ENCODE data around the gene WSCD2. TPM values are rescaled to one million over a fixed set of nuclear protein-coding genes. Genes with fewer than 3 reads are reported as not detected.

Gene WSCD2
- polyA plus RNA-seq, 1 donor, result 9.1 TPM

DNA sequence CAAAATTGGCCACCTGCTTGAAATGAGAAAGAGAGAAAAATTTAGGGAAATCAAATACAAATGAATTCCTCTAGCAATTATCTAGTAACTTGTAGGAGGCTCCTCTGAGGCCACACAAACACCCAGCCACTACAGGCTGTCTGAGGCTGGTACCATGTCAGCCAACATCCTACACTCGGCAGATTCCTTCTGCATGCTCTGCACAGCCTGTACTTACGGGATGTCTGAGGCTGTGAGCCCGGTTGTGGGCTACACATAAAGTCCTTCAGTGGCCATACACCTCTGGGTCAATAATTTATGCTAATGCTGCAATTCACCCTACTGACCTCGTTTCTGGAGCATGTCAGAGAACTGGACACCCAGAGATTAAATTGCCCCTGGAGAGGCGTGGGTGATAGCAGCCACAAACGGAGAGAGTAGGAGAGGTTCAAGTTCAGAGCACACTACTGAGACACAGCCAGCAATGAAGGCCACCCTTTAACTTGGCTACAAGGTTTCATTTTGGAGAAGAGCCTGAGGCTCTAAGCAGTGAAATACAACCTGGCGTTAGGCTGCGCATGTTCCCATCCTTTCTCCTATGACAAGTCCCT is 28.9 kb downstream of the WSCD2 start:
- no peak for DNase-seq

DNA sequence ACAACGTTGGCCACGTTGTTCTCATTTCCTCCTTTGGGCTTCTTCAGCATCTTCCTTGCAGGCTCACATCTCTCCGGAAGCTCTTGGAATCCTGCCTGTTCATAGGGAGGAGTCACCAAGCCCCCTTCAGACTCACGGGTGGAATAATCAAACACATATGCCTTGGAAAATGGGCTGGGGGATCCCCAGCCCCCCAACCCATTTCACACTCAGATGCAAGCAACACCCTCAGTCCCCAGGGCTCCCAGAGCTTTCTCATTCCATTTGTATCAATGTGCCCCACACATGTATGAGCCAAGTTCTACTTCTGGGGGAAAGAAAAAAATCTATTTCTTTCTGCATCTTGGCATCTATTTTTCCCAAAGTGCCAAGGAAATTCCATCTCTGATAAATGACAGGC is 33.1 kb downstream of the WSCD2 start:
- no peak for DNase-seq

- DNase-seq, result no peak
Measured at GRCh38 chr12:108166505-108166904, 37.4 kb downstream of the WSCD2 start.

DNA sequence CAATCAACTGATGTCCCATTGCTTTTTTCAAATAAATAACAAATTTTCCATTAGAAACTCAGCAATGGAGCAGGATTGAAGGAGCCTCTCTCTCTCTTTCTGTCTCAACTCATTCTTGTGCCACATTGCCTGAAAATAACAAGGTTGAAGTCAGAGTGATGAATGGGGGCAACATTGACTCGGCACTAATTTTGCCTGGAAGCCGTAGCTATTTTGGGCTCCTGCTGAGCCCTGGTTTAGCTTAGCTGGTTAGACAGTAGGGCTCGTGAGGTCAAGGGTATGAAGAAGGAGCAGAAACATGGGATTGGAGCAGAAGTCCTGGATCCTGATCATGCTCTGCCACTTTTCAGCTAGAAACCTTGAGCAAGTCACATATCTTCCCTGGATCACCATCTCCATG is 38.9 kb downstream of the WSCD2 start:
- no peak for DNase-seq

- no peak for DNase-seq
Measured at GRCh38 chr12:108169708-108170107, 40.6 kb downstream of the WSCD2 start.

DNA sequence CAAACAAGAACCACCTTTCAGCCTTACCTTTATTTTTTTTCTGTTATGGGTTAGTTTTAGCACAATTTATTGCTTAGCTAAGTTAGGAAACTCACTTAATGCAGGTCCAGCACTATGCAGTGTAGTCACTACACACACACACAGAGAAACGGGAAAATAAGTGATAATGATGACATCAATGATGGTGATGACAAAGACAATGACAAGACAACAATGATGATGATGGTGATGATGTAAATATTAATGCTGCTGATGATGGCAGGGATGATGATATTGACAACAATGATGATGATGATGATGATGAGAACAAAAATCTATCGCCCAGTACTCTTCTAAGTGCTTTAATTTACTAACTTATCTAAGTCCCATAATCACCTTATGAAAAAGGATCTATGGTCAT is 41.1 kb downstream of the WSCD2 start:
- no peak for DNase-seq

GRCh38 chr12:108172033-108172432 is 42.9 kb downstream of the WSCD2 start:
- DNase-seq, result no peak

GRCh38 chr12:108173160-108173559 is 44.1 kb downstream of the WSCD2 start:
- no peak for DNase-seq

DNA sequence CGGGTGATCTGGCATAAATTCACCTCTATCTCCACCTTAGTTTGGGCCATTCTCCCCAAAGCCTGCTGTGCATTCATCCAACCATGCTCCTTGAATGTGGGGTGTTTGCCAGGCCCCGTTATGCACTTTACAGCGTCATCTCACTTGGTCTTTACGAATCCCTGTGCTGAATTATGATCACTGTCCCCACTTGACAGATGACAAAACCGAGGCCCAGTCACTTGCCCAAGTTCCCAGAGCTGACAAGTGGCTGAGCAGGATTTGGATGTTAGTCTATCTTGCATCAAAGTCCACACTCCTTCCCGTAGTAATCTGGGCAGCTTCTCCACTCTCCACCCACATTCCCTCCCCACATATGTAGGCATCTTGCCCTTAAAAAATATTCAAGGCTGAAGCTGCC is 44.8 kb downstream of the WSCD2 start:
- no peak for DNase-seq

GRCh38 chr12:108174641-108175040 is 45.6 kb downstream of the WSCD2 start:
- DNase-seq, result no peak

GRCh38 chr12:108175310-108175709 is 46.2 kb downstream of the WSCD2 start:
- DNase-seq, result no peak

- no peak for DNase-seq
Measured at GRCh38 chr12:108176292-108176691, 47.2 kb downstream of the WSCD2 start.

DNA sequence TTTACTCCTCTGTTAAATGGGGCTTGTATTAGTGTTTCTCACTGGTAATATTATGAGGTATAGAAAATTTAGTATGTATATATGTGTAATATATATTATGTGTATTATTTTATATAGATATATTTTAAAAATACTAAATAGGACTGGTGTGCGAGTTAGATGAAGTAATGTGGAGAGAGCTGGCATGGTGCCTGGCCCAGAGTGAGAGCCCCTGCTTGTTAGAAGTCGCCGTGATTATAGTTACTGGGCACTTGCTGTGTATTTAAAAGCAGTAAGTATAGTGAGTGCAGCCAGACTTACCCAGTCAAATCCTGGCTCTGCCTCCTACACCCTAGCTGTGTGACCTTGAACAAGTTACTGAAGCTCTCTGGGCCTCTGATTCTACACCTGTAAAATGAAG is 48.0 kb downstream of the WSCD2 start:
- DNase-seq, result no peak

DNA sequence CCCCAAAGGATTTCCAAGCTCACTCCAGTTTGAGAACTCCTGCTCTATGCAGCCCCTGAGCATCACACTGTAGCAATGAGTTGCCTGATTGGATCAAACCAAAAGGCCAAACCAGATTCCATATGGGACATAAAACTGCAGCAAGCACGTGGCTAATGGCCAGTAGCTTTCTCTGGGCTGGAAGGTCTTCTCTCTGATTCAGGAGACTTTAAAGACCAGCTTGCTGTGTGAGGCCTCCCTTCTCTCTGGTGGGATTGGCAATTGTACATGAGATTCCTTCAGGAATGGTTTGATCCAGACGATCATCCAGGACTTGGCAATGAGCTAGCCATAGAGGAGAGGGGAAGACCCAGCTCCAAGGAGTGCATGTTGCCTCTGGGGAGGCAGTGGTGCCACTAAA is 50.2 kb downstream of the WSCD2 start:
- no peak for DNase-seq

DNA sequence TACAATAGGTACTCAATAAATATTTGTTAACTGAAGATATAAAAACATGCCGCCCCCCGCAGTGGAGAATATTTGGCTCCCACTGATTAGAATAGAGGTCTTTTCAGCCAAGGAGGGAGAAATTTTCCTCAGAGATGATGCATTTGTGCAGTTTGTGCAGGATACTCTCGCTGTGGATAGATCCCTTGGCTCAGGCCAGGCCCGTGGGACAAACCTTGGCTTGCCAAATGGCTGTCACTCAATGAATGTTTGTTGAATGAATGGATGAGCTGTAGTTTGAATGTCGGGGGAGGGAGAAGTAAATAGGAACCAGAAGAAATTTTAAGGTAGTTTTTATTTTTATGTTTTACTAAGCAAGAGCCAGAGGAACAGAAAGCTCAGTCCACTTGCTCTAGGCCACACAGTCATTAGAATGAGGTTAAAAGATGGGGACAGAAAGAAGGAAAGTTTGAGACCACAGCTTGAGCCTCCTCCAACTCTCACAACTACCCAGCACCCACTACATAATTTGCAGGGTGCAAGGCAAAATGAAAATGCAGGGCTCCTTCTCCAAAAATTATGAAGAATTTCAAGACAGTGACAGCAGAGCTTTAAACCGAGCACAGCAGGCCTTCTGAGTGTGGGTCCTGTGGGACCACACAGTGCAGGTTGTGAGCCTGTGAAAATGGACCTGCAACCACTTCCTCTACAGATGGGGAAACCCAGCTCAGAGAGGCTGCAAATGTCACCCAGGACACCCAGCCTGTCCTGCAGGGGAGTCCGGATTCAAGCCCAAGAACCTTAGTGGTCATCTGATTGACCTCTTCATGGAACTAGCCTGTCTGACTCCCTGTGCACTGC is 51.4 kb downstream of the WSCD2 start:
- DNase-seq, result no peak

DNA sequence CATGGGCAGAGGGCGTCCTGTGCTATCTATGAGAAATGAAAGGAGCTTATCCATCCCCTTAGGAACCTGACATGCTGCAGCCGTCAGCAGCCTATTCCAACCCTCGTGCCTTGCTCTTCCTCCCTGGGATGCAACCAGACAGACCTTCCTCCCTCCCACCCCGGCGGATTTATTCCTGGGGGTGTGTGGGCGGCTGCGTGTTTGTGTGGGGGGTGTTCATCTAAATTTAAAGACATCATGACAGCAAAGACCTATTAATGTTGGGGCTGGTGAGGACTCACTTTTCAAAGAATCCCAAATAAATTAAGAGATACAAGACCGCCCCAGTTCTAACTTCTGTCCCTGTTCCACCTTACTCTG is 52.0 kb downstream of the WSCD2 start:
- DNase-seq, result no peak

GRCh38 chr12:108182096-108182495 is 53.0 kb downstream of the WSCD2 start:
- DNase-seq, result no peak

DNA sequence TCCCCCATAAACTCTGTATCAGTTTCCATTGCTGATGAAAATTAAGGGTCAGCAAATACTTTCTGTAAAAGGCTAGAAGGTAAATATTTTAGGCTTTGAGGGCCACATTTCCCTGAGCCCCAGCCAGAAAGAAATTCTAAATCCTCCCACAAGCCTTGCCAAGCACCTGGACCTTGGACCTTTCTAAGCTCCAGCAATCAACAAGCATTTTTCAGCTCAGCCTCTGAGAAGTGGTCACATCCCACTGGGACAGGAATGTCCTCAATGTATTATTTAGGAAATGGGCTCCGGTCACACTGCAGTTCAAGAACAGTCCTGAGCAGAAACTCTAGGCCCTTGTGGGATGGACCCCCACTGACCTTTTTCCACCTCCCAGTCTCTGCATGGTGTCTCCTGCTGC is 55.9 kb downstream of the WSCD2 start:
- no peak for DNase-seq

DNA sequence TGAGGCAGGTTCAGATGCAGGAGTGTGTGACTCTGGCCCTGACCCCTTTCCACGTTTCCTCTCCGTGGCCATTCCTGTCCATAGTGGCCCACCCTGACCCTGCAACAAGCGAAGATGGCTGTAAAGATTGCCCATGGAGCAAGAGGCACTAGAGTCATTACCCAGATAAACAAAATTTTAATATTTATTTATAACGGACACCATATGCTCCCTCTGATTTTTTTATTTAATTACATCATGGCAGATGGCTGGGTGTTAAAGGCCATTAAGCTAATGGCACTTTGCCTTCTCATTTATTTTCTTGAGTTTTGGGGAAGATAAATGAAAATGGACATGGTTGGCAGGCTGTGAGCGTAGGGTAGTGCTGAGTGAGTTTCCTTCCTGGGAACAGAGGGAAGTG is 58.7 kb downstream of the WSCD2 start:
- DNase-seq, result no peak

DNA sequence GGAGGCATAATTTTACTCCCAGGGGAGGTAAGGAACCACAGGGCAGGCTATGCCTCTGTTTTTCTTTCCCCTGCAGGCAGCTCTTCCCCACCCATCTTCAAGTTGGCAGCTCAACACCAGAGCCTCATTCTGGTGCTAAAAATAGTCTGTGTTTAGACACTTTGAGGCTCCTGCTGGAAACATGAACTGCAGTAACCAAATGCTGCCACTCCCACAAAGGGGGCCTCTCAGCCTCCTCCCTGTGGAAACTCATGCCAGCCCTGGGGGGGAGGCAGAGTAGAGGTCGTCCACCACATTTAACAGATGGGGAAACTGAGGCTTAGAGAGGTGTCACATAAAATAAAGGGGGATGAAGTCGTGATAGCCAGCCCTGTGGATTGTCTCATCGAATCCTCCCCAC is 61.4 kb downstream of the WSCD2 start:
- DNase-seq, result no peak

DNA sequence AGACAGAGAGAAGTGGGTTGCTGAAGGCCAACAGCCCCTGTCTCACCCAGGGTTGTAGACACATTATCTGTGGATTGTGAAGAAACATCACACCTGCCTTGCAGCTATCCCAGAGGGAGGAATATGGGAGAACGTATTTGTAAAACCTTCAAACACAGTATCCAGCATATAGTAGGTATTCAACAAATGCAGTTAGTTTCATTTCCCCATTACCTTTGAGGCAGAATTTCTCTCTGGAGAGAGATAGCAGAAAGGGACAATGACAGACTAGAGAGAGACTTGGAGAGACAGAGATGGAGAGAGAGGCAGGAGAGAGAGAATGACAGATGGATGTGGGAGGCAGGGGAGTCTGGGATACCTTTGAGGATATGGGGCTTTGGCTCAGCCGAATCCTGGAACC is 62.0 kb downstream of the WSCD2 start:
- DNase-seq, result no peak

- DNase-seq, result no peak
Measured at GRCh38 chr12:108191938-108192337, 62.9 kb downstream of the WSCD2 start.

GRCh38 chr12:108193493-108193892 is 64.4 kb downstream of the WSCD2 start:
- no peak for DNase-seq

DNA sequence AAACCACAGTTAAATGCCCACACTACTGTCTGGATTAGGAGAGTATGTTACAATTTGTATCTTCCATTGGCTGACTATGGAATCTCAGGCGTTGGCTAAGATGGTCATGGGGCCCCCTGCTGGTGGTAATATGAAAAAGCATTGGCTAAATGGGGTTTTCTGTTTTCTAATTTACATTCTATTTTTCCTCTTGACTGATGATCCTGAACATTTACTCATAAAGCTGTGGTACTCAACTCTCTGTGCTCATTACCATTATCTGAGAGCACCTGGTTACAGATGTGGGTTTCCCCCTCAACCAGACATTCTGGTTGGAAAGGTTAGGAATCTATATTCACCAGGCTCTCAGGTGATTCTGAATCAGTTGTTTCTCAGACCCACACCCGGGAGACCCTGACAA is 64.8 kb downstream of the WSCD2 start:
- no peak for DNase-seq
